ENCODE results near the gene PKD1L1.
A peak's percentile ranks its signal among the peaks of the same experiment; 100 is the strongest.
"Not testable (repeated sequence)": the region's sequence is repeated elsewhere in the genome, so short reads cannot be mapped to it uniquely, and the experiment has no call there.

Gene PKD1L1

GRCh38 chr7:47938574-47939165, 9.6 kb downstream of the PKD1L1 start:
- CTCF ChIA-PET = interaction anchor here (0.9 to 1.9 kb wide), 6 partner anchors 9 to 672 kb away, joined by 3 to 8 read pairs (median 4); partner anchors contain the start of gene PKD1L1
- H3K36me3 Mint-ChIP-seq = no peaks in the 10 kb centered on the region
- H3K9me3 Mint-ChIP-seq = no peaks in the 10 kb centered on the region
- no peak overlapping the region for H3K27ac Mint-ChIP-seq
- H3K4me1 Mint-ChIP-seq = peaks cover 17% of the 10 kb centered on the region
- no peaks in the 10 kb centered on the region for H3K27me3 Mint-ChIP-seq
- DNase-seq = no peak
- no peak overlapping the region for H3K4me3 Mint-ChIP-seq

GRCh38 chr7:47937711-47938573, 10.3 kb downstream of the PKD1L1 start:
- no peaks in the 10 kb centered on the region for H3K36me3 Mint-ChIP-seq
- DNase-seq = no peak
- no peaks in the 10 kb centered on the region for H3K27me3 Mint-ChIP-seq
- H3K9me3 Mint-ChIP-seq = no peaks in the 10 kb centered on the region
- no peak overlapping the region for H3K4me3 Mint-ChIP-seq
- no peak overlapping the region for H3K27ac Mint-ChIP-seq
- peaks cover 17% of the 10 kb centered on the region for H3K4me1 Mint-ChIP-seq
- CTCF ChIA-PET = interaction anchor here (0.9 to 1.9 kb wide), 6 partner anchors 10 to 671 kb away, joined by 3 to 8 read pairs (median 4); partner anchors contain the start of gene PKD1L1

GRCh38 chr7:47937065-47937687, 11.1 kb downstream of the PKD1L1 start:
- Mint-ChIP-seq H3K4me1 (peaks cover 17% of the 10 kb centered on the region), H3K27me3 (no peaks in the 10 kb centered on the region), H3K27ac (no peak overlapping the region), H3K4me3 (no peak overlapping the region), H3K36me3 (no peaks in the 10 kb centered on the region), H3K9me3 (no peaks in the 10 kb centered on the region)
- DNase-seq = peak; percentile 24
- CTCF ChIA-PET = interaction anchor here (1.5 kb wide), 1 partner anchor 218 kb away, joined by 4 read pairs; no protein-coding TSS in a partner anchor

- Mint-ChIP-seq H3K27me3 (no peaks in the 10 kb centered on the region), H3K36me3 (no peaks in the 10 kb centered on the region), H3K9me3 (no peaks in the 10 kb centered on the region), H3K27ac (no peak overlapping the region), H3K4me1 (peaks cover 17% of the 10 kb centered on the region), H3K4me3 (no peak overlapping the region)
- DNase-seq = no peak
- CTCF ChIA-PET = no interaction called here
These were observed 11.9 kb downstream of the PKD1L1 start for GRCh38 chr7:47936323-47936722.

- Mint-ChIP-seq H3K4me3 (no peak overlapping the region), H3K27ac (no peak overlapping the region), H3K9me3 (no peaks in the 10 kb centered on the region), H3K36me3 (no peaks in the 10 kb centered on the region), H3K4me1 (peaks cover 17% of the 10 kb centered on the region), H3K27me3 (no peaks in the 10 kb centered on the region)
- CTCF ChIA-PET = no interaction called here
- no peak for DNase-seq
These were observed 12.9 kb downstream of the PKD1L1 start for GRCh38 chr7:47935336-47935735.

- Mint-ChIP-seq H3K36me3 (no peaks in the 10 kb centered on the region), H3K27ac (no peak overlapping the region), H3K4me3 (no peak overlapping the region), H3K9me3 (no peaks in the 10 kb centered on the region), H3K4me1 (peaks cover 17% of the 10 kb centered on the region), H3K27me3 (no peaks in the 10 kb centered on the region)
- DNase-seq = no peak
- CTCF ChIA-PET = no interaction called here
These were observed 13.4 kb downstream of the PKD1L1 start for GRCh38 chr7:47934831-47935230.

GRCh38 chr7:47933215-47933614, 15.1 kb downstream of the PKD1L1 start:
- DNase-seq = no peak
- H3K4me3 Mint-ChIP-seq = no peak overlapping the region
- no peak overlapping the region for H3K27ac Mint-ChIP-seq
- no peaks in the 10 kb centered on the region for H3K36me3 Mint-ChIP-seq
- H3K9me3 Mint-ChIP-seq = no peaks in the 10 kb centered on the region
- peaks cover 10% of the 10 kb centered on the region for H3K4me1 Mint-ChIP-seq
- no peaks in the 10 kb centered on the region for H3K27me3 Mint-ChIP-seq
- CTCF ChIA-PET = interaction anchor here (1.1 kb wide), 1 partner anchor 12 kb away, joined by 3 read pairs; no protein-coding TSS in a partner anchor

GRCh38 chr7:47932466-47933037, 15.7 kb downstream of the PKD1L1 start:
- Mint-ChIP-seq H3K9me3 (no peaks in the 10 kb centered on the region), H3K4me1 (peaks cover 5% of the 10 kb centered on the region), H3K36me3 (no peaks in the 10 kb centered on the region), H3K27ac (no peak overlapping the region), H3K4me3 (no peak overlapping the region), H3K27me3 (no peaks in the 10 kb centered on the region)
- CTCF ChIA-PET = interaction anchor here (1.1 kb wide), 1 partner anchor 13 kb away, joined by 3 read pairs; no protein-coding TSS in a partner anchor
- DNase-seq = no peak

GRCh38 chr7:47932016-47932415, 16.2 kb downstream of the PKD1L1 start:
- H3K4me1 Mint-ChIP-seq = no peaks in the 10 kb centered on the region
- DNase-seq = no peak
- H3K27ac Mint-ChIP-seq = no peak overlapping the region
- H3K4me3 Mint-ChIP-seq = no peak overlapping the region
- CTCF ChIA-PET = no interaction called here
- H3K36me3 Mint-ChIP-seq = no peaks in the 10 kb centered on the region
- no peaks in the 10 kb centered on the region for H3K27me3 Mint-ChIP-seq
- H3K9me3 Mint-ChIP-seq = no peaks in the 10 kb centered on the region

- H3K4me3 Mint-ChIP-seq = no peak overlapping the region
- no peaks in the 10 kb centered on the region for H3K9me3 Mint-ChIP-seq
- H3K4me1 Mint-ChIP-seq = no peaks in the 10 kb centered on the region
- H3K27ac Mint-ChIP-seq = no peak overlapping the region
- CTCF ChIA-PET = no interaction called here
- H3K36me3 Mint-ChIP-seq = no peaks in the 10 kb centered on the region
- H3K27me3 Mint-ChIP-seq = no peaks in the 10 kb centered on the region
- no peak for DNase-seq
These were observed 17.0 kb downstream of the PKD1L1 start for GRCh38 chr7:47931005-47932004.

- DNase-seq = no peak
- Mint-ChIP-seq H3K27ac (no peak overlapping the region), H3K9me3 (no peaks in the 10 kb centered on the region), H3K4me1 (no peaks in the 10 kb centered on the region), H3K4me3 (no peak overlapping the region), H3K36me3 (no peaks in the 10 kb centered on the region), H3K27me3 (no peaks in the 10 kb centered on the region)
- CTCF ChIA-PET = no interaction called here
These were observed 24.0 kb downstream of the PKD1L1 start for GRCh38 chr7:47924266-47924665.

- CTCF ChIA-PET, H3K9me3 Mint-ChIP-seq: not testable (repeated sequence)
These were observed 25.0 kb downstream of the PKD1L1 start for GRCh38 chr7:47923081-47923875.

GRCh38 chr7:47916514-47916913, 31.8 kb downstream of the PKD1L1 start:
- H3K36me3 Mint-ChIP-seq, H3K4me1 Mint-ChIP-seq, H3K9me3 Mint-ChIP-seq, DNase-seq, H3K4me3 Mint-ChIP-seq, H3K27ac Mint-ChIP-seq, H3K27me3 Mint-ChIP-seq: not testable (repeated sequence)
- CTCF ChIA-PET = interaction anchor here (1.2 kb wide), 1 partner anchor 22 kb away, joined by 3 read pairs; no protein-coding TSS in a partner anchor

More at GRCh38 chr7:47923081-47923875, 25.0 kb downstream of the PKD1L1 start:
- DNase-seq, H3K4me3 Mint-ChIP-seq, H3K36me3 Mint-ChIP-seq, H3K27me3 Mint-ChIP-seq, H3K27ac Mint-ChIP-seq, H3K4me1 Mint-ChIP-seq: not testable (repeated sequence)

Measured in activated naive CD4-positive, alpha-beta T cell treated with anti-CD3 and anti-CD28 coated beads, Interleukin-2, amount 10 ng/mL, durations not matched to agents 7 days and 5 days (primary cell).